ENCODE measurements around the gene METTL21C.

The METTL21C gene

GRCh38 chr13:102648046-102648445, 46.8 kb downstream of the METTL21C start:
- no peak for DNase-seq
- H3K27me3 ChIP-seq (ENCODE audit: insufficient read depth, low read depth, severe bottlenecking) = no peaks in the 10 kb centered on the region
- no peak overlapping the region for H3K4me3 ChIP-seq (ENCODE audit: low read depth, low read length)
- no peak for TF ChIP-seq CTCF (IDR thresholded peaks at IDR 0.05; ENCODE audit: low read depth, low read length)
- H3K27ac ChIP-seq = no peak overlapping the region
- peaks cover 91% of the 10 kb centered on the region for H3K36me3 ChIP-seq
- H3K9me3 ChIP-seq (ENCODE audit: severe bottlenecking) = no peaks in the 10 kb centered on the region

DNA sequence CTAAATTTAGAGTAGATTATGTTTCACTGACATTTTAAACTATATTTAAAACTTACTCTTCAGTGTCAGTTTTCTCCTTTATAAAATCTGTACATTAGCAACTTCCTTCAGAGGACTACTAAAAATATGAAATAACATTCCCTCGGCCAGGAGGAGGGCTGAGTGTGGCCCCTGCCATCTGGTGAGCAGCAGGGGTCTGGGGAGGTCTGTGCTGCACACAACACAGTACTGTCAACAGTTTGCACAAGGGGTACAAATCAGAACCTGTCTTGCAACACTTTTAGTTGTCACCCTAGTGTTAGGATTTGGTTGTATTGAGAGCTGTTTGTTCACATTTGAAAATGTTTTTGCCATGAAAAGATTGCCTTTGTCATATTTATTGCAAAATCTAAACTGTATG, 49.1 kb downstream of the METTL21C start:
- no peaks in the 10 kb centered on the region for H3K27me3 ChIP-seq (ENCODE audit: insufficient read depth, low read depth, severe bottlenecking)
- H3K9me3 ChIP-seq (ENCODE audit: severe bottlenecking) = no peaks in the 10 kb centered on the region
- DNase-seq = peak; percentile 57
- TF ChIP-seq CTCF (IDR thresholded peaks at IDR 0.05; ENCODE audit: low read depth, low read length) = no peak
- H3K36me3 ChIP-seq = peaks cover 95% of the 10 kb centered on the region
- H3K4me3 ChIP-seq (ENCODE audit: low read depth, low read length) = no peak overlapping the region
- H3K27ac ChIP-seq = peak overlapping the region; percentile 60

- Histone ChIP-seq H3K36me3 (peaks cover 94% of the 10 kb centered on the region), H3K4me3 (ENCODE audit: low read depth, low read length) (no peak overlapping the region), H3K27ac (peak overlapping the region; percentile 81; the same call in 1 of the 2 replicates), H3K9me3 (ENCODE audit: severe bottlenecking) (no peaks in the 10 kb centered on the region), H3K27me3 (ENCODE audit: insufficient read depth, low read depth, severe bottlenecking) (no peaks in the 10 kb centered on the region)
- TF ChIP-seq CTCF (IDR thresholded peaks at IDR 0.05; ENCODE audit: low read depth, low read length) = no peak
- DNase-seq = no peak
Measured at GRCh38 chr13:102643656-102644055, 51.2 kb downstream of the METTL21C start.

- Histone ChIP-seq H3K36me3 (peaks cover 94% of the 10 kb centered on the region), H3K9me3 (ENCODE audit: severe bottlenecking) (no peaks in the 10 kb centered on the region)
Measured at GRCh38 chr13:102642475-102642874, 52.4 kb downstream of the METTL21C start.

DNA sequence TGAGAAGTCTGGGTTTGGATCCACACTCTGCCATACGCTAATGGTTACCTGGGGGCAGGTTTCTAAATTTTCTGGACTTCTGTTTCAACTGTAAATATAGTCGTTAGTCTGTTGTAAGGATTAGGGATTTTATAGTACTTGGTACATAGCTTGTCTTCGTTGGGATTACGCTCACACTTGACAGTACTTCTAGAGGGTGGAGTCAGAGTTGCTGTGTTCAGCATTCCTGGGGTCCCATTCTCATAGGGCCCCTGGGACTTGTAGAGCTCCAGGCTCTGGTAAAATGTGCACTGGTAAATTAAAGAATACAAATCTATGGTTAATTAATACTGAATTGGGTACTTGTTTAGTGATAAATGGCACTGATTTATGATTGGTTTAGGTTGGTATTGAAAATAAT, 52.8 kb downstream of the METTL21C start:
- H3K9me3 ChIP-seq (ENCODE audit: severe bottlenecking) = no peaks in the 10 kb centered on the region
- TF ChIP-seq CTCF (IDR thresholded peaks at IDR 0.05; ENCODE audit: low read depth, low read length) = no peak
- H3K4me3 ChIP-seq (ENCODE audit: low read depth, low read length) = no peak overlapping the region
- peaks cover 94% of the 10 kb centered on the region for H3K36me3 ChIP-seq
- no peak for DNase-seq
- no peaks in the 10 kb centered on the region for H3K27me3 ChIP-seq (ENCODE audit: insufficient read depth, low read depth, severe bottlenecking)
- H3K27ac ChIP-seq = peak overlapping the region; percentile 81

More at GRCh38 chr13:102642475-102642874, 52.4 kb downstream of the METTL21C start:
- Histone ChIP-seq H3K27me3 (ENCODE audit: insufficient read depth, low read depth, severe bottlenecking) (no peaks in the 10 kb centered on the region), H3K4me3 (ENCODE audit: low read depth, low read length) (no peak overlapping the region), H3K27ac (peak overlapping the region; percentile 81)
- TF ChIP-seq CTCF (IDR thresholded peaks at IDR 0.05; ENCODE audit: low read depth, low read length) = no peak
- DNase-seq = peak; percentile 33

DNA sequence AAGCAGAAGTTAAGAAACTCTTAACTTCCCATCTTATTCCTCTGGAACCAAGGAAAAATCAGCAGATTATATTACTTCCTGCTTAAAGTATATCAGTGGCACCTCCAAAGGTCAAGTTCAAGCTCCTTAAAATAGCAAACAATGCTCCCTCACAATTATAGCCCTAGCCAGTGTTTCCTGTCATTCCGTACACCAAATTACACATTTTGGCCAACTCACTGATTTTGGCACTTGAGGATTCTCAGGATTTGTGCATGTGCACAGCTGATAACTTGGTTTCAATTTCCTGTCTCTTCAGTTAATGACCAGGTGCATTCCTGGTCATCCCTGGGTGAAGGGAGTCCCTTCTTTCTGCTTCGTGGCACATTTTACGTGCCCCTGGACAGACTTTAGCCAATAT, 56.1 kb downstream of the METTL21C start:
- Histone ChIP-seq H3K27ac (no peak overlapping the region), H3K4me3 (ENCODE audit: low read depth, low read length) (no peak overlapping the region), H3K9me3 (ENCODE audit: severe bottlenecking) (no peaks in the 10 kb centered on the region), H3K36me3 (peaks cover 94% of the 10 kb centered on the region), H3K27me3 (ENCODE audit: insufficient read depth, low read depth, severe bottlenecking) (no peaks in the 10 kb centered on the region)
- no peak for TF ChIP-seq CTCF (IDR thresholded peaks at IDR 0.05; ENCODE audit: low read depth, low read length)
- no peak for DNase-seq
